IPS DF 19.7 (cell line): ENCODE data around the gene ARMS2.

ENCODE experiments used
- DNase-seq: peaks from one replicate; pipeline ENCODE4 v3.0.0-alpha.2; 2013; ENCODE audit warnings: low read depth, low spot score

ARMS2 gene, protein sequence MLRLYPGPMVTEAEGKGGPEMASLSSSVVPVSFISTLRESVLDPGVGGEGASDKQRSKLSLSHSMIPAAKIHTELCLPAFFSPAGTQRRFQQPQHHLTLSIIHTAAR

DNA sequence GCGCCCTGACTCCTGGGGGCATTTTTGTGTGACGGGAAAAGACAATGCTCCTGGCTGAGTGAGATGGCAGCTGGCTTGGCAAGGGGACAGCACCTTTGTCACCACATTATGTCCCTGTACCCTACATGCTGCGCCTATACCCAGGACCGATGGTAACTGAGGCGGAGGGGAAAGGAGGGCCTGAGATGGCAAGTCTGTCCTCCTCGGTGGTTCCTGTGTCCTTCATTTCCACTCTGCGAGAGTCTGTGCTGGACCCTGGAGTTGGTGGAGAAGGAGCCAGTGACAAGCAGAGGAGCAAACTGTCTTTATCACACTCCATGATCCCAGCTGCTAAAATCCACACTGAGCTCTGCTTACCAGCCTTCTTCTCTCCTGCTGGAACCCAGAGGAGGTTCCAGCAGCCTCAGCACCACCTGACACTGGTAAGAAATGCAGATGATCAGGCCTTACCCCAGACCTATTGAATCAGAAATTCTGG is at the start of gene ARMS2:
Gene ARMS2, plus strand, starts transcription at position 51 of the 478 bp plus-strand sequence. Its CDS starts 75 bp downstream, at position 126.
- no peak for DNase-seq

DNA sequence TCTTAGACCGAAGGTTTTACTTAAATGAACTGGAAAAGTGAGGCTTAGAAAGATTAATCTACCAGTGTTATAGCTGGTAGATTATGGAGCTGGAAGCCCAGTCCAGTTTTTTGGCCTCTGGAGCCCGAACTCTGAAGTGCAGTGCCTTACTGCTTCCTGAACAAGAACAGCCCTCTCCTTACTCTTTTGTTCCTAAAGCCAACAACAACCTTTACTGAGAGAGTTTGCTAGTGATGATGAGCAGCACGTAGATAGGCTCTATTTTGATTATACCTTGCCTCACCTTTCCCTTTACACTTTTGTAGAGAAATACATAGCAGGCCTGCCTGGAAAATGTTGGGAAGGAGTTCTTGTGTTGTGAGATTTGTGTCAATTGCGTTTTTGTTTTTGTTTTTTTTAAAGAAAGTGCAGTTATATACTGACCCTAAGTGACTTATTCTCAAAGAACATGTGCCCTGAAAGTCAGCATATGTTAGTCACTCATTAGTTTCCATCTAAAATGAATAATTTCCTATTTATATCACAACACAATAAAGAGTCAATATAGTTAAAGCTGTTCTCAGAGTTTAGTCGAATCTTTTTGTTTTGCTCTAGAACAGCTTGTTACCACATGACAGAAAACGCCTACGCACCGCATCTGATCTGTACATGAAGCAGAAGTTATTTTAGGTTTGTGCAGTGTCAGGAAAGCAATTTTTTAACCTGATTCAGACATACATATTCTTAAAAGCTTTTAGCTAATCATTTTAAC is 46.9 kb upstream of the ARMS2 start:
- DNase-seq, result no peak

DNA sequence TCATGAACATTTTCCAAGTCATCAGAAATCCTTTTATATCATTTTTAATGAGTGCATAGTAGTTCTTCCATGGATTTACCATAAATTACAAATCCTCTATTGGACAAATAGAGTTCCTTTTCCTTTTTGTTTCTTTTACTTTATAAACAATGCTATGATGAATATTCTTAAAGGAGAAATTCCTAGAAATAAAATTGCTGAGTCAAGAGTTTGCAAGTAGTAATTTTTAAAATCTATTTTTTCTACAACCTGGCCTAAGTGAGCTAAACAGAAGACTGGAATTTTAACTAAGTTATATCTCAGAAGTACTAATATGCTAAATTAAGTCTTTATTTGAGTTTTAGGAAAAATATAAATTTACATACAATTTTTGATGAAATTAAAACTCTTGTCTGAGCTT is 41.1 kb upstream of the ARMS2 start:
- no peak for DNase-seq

GRCh38 chr10:122417667-122418066 is 36.8 kb upstream of the ARMS2 start:
- DNase-seq, result no peak

DNA sequence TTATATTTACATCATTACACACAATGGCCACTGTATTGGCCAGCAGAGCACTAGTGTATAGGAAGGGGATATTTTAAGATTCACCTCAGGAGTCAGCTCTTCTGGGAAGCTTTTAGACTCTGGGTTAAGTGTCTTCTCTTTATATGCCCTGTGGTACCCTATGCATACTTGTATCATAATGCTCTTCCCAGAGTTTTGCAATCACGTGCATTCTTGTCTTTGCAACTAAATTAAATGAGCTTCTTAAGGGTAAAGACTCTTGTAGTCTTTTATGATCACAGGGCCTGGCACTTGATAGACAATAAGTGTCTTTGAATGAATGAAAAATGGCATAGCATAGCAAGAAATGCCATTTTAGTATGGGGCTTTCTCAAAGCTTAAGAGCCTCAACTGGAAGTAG is 35.4 kb upstream of the ARMS2 start:
- no peak for DNase-seq

DNA sequence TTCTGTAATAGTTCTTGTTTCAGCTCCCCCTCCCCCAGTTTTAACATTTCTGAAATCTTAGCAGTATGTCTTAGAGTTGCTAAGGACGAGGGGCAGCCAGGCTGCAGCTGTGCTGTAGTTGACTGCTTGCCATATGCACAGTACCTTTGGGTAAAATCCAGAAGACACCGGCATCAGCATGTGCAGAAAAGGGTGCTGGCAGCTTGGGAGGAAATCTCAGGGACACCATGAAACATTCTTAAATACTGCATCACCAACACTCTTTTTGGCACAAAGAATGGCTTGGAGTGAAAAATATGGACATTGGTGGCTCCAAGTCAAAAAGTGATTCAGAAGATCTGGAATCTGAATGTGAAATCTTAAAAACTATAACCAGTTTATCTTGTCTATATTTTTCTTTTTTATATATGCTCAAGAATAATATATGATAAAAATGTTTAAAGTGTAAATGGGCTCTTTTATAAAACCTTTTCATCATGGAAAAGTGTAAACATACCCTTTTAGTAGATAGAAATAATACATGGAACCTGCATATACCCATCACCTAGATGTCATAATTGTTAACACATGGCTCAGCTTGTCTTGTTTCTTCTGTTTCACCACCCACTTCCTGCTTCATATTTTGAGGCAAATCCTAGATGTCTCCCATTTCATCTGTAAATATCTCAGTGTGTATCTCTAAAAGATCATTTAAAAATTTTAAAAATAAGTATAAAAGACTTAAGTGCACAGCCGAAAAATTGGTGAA is 34.4 kb upstream of the ARMS2 start:
- DNase-seq, result no peak

DNA sequence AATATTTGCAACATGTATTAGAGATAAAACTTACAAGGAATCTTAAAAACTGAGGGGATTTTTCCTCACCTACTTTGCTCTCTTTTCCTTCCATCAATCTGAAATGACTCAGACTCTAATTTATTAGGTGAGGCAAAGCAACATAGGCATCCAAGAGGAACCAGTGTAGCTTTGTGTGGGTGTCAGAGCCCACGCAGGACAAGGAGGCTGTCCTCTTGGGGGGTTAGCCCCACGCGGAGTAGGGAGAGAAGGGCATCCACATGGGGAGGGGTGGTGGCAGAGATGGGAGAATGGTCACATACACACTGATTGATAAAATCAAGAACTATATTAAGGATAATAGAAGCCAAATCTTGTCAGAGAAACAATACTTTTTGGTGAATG is 33.8 kb upstream of the ARMS2 start:
- DNase-seq, result no peak

- no peak for DNase-seq
Measured at GRCh38 chr10:122421054-122421625, 33.3 kb upstream of the ARMS2 start.

GRCh38 chr10:122421742-122422141 is 32.7 kb upstream of the ARMS2 start:
- no peak for DNase-seq

- no peak for DNase-seq
Measured at GRCh38 chr10:122422266-122422989, 32.0 kb upstream of the ARMS2 start.

GRCh38 chr10:122424059-122424458 is 30.4 kb upstream of the ARMS2 start:
- no peak for DNase-seq

DNA sequence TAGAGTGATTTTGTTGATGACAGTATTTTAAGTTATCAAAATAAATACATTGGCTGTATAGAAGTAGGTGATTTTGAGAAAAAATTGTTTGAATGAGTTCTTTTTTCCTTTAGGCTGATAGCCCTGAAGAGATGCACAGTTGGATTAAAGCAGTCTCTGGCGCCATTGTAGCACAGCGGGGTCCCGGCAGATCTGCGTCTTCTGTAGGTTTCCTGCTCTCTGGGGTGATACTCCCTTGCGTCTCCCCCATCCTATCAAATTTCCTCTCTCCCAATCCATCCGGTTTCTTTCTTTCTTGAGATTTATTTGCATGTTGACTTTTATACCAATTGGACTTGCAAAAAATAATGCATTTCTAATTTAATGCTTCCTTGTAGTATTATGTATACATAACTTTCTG is 27.6 kb upstream of the ARMS2 start:
- no peak for DNase-seq

DNA sequence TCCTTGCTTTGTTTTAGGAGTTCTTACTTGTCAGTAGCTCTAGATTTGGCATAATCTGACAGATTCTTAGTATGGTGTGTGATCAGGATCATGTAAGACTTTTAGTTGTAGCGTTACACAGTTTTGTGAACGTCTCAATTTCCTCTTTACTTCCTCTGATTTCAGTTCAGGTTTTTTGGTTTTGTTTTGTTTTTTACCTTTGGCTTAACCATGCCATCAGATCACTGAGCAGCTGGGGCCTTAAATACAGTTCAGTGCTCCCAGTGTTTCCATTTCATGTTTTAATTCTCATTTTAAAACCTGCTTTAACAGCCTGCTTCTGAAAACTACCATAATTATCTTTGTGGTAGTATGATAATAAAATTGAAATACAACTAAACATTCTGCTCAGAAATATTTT is 27.2 kb upstream of the ARMS2 start:
- DNase-seq, result no peak

DNA sequence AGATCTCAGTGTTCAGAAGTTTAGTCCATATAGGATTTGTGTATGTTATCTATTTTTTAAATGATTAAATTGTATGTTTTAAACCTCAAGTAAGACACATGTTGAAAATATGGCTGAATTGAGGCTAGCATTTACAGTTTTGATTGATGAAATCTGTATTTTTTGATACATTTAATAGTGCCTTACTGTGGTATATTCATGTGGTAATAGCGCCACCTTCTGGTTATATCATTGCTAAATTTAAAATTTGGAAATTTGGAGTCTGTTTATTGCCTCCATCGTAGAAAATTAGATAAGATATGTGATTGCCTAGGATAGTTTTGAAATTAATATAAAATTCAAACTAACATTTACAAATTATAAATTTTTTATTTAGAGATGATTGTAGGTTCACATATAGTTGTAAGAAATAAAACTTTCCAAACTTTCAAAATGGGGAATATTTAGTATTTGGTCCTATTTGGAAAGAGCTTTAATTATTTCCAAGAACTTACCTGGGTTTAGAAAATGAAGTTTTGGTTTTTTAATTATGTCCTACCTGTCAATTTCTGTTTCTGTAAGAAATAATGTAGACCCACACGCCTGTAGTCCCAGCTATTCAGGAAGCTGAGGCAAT is 19.1 kb upstream of the ARMS2 start:
- no peak for DNase-seq

- DNase-seq, result no peak
Measured at GRCh38 chr10:122441961-122442360, 12.5 kb upstream of the ARMS2 start.

DNA sequence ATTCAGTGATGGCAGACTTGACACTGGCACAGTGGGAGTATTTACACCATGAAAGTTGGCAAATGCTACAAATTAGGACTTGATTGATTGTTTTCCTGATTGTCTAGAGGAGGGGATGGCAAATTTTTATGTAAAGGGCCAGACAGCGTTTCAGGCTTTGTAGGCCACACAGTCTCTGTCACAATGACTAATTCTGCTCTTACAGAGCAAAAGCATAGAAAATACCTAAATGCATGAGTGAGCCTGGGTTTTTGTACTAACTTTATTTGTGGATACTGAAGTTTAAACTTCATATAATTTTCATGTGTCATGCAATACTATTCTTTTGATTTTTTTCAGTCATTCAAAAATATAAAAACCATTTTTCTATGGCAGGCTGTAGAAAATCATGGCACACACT is 9.0 kb upstream of the ARMS2 start:
- DNase-seq, result no peak

DNA sequence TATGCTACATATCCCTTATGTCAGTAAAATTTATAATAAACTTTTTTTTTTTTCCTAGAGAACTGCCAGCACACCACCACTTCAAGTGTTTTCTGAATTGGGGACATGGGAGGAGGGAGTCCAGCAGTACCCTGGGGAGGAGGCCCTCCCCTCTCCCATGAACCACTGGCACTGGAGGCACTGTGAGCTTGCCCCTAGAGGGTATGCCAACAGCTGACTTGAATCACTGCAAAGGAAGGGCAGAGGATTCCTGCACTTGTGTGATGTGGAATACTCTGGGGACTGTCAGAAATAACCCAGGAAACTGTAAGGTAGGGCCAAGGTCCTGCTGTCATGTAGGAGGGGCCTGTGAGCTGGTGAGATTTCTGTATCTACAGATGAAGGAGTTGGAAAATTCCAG is 8.5 kb upstream of the ARMS2 start:
- no peak for DNase-seq

DNA sequence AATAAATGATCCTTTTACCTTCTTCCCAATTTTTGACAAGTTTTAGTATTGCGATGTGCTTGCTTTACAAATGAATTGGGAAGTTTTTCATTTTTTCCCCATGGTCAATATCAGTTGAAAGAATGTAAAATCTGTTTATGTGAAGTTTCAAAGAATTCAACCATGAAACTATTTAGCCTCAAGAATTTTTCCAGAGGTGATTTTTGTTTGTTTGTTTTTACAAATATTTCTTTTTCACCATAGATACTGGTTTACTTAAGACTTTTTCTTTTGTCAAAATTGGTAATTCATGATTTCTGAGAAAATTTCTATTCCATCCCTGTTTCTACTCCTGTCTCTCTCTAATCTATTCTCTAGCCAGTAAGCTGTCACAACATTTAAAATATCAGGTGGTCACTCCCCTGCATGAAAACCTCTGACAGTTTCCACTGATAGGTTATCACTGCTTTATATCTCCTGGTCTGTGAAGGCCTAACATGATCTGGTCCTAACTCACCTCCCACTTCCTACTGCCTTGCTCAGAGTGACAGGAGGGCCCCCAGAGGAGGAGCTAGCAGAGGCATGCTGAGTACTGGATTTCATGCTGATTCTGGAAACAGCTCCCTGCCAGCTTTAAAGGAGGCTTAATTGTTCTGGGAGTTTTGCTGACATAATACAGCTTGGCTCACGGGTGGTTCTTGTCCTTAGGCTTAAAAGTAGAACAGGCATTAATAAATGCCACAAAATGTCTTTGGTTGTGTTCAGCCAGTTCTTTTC is 7.6 kb upstream of the ARMS2 start:
- no peak for DNase-seq

DNA sequence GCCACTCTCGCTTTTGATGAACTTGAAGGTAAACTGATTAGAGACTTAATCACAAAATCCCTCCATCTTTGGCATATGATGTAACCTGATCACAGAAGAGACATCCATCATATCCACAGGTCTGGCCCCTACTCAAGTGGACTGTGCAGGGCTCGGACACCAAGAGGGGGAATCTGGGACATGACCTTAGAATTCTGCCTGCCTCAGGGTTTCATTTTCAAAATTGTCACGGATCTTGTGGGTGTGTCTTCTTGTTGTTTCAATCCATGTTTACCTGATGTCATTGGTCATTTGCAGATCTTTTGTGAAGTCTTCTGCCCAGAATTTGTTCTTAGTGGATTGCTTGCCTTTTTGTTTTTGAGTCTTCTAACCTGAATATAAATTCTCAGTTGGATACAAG is 5.9 kb upstream of the ARMS2 start:
- no peak for DNase-seq

- no peak for DNase-seq
Measured at GRCh38 chr10:122449153-122449552, 5.3 kb upstream of the ARMS2 start.
